ENCODE results near the gene FBXL7. TPM values are rescaled to one million over a fixed set of nuclear protein-coding genes. Genes with fewer than 3 reads are reported as not detected.

The FBXL7 gene
- polyA plus RNA-seq, 3 donors, result not detected

- Mint-ChIP-seq H3K4me1 (no peaks in the 10 kb centered on the region), H3K9me3 (peaks cover 0 to 10% (median 3%) of the 10 kb centered on the region in 7 donors), H3K27me3 (ENCODE audit: low read depth in 3 of 3) (peaks cover 30 to 42% (median 40%) of the 10 kb centered on the region in 3 donors), H3K36me3 (no peaks in the 10 kb centered on the region), H3K27ac (no peak overlapping the region), H3K4me3 (peak overlapping the region in 1 of 2 donors; percentile 75)
- no peak overlapping the region for H2AFZ ChIP-seq (ENCODE audit: insufficient read depth, low read depth, low read length, poor library complexity, severe bottlenecking)
- no peaks in the 10 kb centered on the region for H3K4me1 ChIP-seq (ENCODE audit: control insufficient read depth in 1 of 2, insufficient read depth in 2 of 2, low read length in 2 of 2)
- H4K20me1 ChIP-seq (ENCODE audit: insufficient read depth, low read length), result no peaks in the 10 kb centered on the region
- H3K9ac ChIP-seq (ENCODE audit: insufficient read depth, low read length, poor library complexity, severe bottlenecking), result no peak overlapping the region
- 0% methylated on average over 5 of the region's 15 CpGs for WGBS (ENCODE audit: insufficient coverage)
- no peak overlapping the region for H3K4me2 ChIP-seq (replicated peaks; ENCODE audit: extremely low read depth, low read length, poor library complexity, severe bottlenecking)
- H3K27me3 ChIP-seq (ENCODE audit: control insufficient read depth in 2 of 2, insufficient read depth in 2 of 2, low read length in 2 of 2), result peaks cover 23 to 36% of the 10 kb centered on the region in 2 donors
- H3K9me3 ChIP-seq (replicated peaks in 1 of 2; ENCODE audit: control insufficient read depth in 1 of 2, insufficient read depth in 1 of 2, low read length in 2 of 2), result no peaks in the 10 kb centered on the region
- no peaks in the 10 kb centered on the region for H3K36me3 ChIP-seq (replicated peaks in 1 of 2; ENCODE audit: control insufficient read depth in 1 of 2, insufficient read depth in 2 of 2, low read length in 2 of 2)
- no peak for TF ChIP-seq CTCF (IDR thresholded peaks at IDR 0.05)
- no peak overlapping the region for H3K4me3 ChIP-seq (replicated peaks in 1 of 3; ENCODE audit: low read depth in 2 of 3, low read length in 3 of 3)
- no peaks in the 10 kb centered on the region for H3K79me2 ChIP-seq (ENCODE audit: insufficient read depth, low read length)
- H3K27ac ChIP-seq (ENCODE audit: low read depth in 1 of 2, low read length in 2 of 2), result no peak overlapping the region
- intact Hi-C loops (cut with micrococcal nuclease), result no loop called here
- no peak for DNase-seq
Measured at GRCh38 chr5:15501091-15501791, 1.3 kb downstream of the FBXL7 start.

- H3K27me3 Mint-ChIP-seq (ENCODE audit: low read depth in 3 of 3), result peaks cover 30 to 40% (median 39%) of the 10 kb centered on the region in 3 donors
- no peaks in the 10 kb centered on the region for H4K20me1 ChIP-seq (ENCODE audit: insufficient read depth, low read length)
- H3K79me2 ChIP-seq (ENCODE audit: insufficient read depth, low read length), result no peaks in the 10 kb centered on the region
- no peak for TF ChIP-seq CTCF (IDR thresholded peaks at IDR 0.05)
- H3K9me3 Mint-ChIP-seq, result peaks cover 0 to 10% (median 3%) of the 10 kb centered on the region in 7 donors
- H2AFZ ChIP-seq (ENCODE audit: insufficient read depth, low read depth, low read length, poor library complexity, severe bottlenecking), result no peak overlapping the region
- no peak overlapping the region for H3K4me3 Mint-ChIP-seq
- WGBS (ENCODE audit: insufficient coverage), result no CpG with 5 or more reads among the region's 5 CpGs
- no peak overlapping the region for H3K4me3 ChIP-seq (replicated peaks in 1 of 3; ENCODE audit: low read depth in 2 of 3, low read length in 3 of 3)
- no peaks in the 10 kb centered on the region for H3K9me3 ChIP-seq (replicated peaks in 1 of 2; ENCODE audit: control insufficient read depth in 1 of 2, insufficient read depth in 1 of 2, low read length in 2 of 2)
- H3K4me1 ChIP-seq (ENCODE audit: control insufficient read depth in 1 of 2, insufficient read depth in 2 of 2, low read length in 2 of 2), result no peaks in the 10 kb centered on the region
- intact Hi-C loops (cut with micrococcal nuclease), result no loop called here
- H3K36me3 Mint-ChIP-seq, result no peaks in the 10 kb centered on the region
- H3K27me3 ChIP-seq (ENCODE audit: control insufficient read depth in 2 of 2, insufficient read depth in 2 of 2, low read length in 2 of 2), result peaks cover 23 to 36% of the 10 kb centered on the region in 2 donors
- H3K27ac Mint-ChIP-seq, result no peak overlapping the region
- no peak for DNase-seq
- no peak overlapping the region for H3K9ac ChIP-seq (ENCODE audit: insufficient read depth, low read length, poor library complexity, severe bottlenecking)
- no peaks in the 10 kb centered on the region for H3K4me1 Mint-ChIP-seq
- no peaks in the 10 kb centered on the region for H3K36me3 ChIP-seq (replicated peaks in 1 of 2; ENCODE audit: control insufficient read depth in 1 of 2, insufficient read depth in 2 of 2, low read length in 2 of 2)
- no peak overlapping the region for H3K4me2 ChIP-seq (replicated peaks; ENCODE audit: extremely low read depth, low read length, poor library complexity, severe bottlenecking)
- H3K27ac ChIP-seq (ENCODE audit: low read depth in 1 of 2, low read length in 2 of 2), result no peak overlapping the region
Measured at GRCh38 chr5:15502208-15502607, 2.2 kb downstream of the FBXL7 start.

Measured in CD14-positive monocyte (primary cell).